Esophagus muscularis mucosa (tissue), 4 donors: ENCODE measurements around the gene MGME1. TPM values are rescaled to one million over a fixed set of nuclear protein-coding genes. Genes with fewer than 3 reads are reported as not detected.

Experiments
- DNase-seq: peaks from one replicate; pipeline ENCODE4 v3.0.0-alpha.2; 2017; ENCODE audit errors: extremely low spot score
- H3K27ac ChIP-seq, 4 donors: fragments of 200-600 bp; sonication (generic); replicated peaks in 1 of 4; 1 replicate in 3 of 4; 2 replicates in 1 of 4; pipeline ENCODE4 v1.5.1; 2016 to 2019; ENCODE audit warnings: mild to moderate bottlenecking in 1 of 4
- H3K27me3 ChIP-seq, 4 donors: fragments of 200-600 bp; sonication (generic); one replicate each; pipeline versions ENCODE4 v1.5.1 to v1.6.0; 2016 to 2019
- H3K36me3 ChIP-seq, 4 donors: fragments of 200-600 bp; sonication (generic); one replicate each; pipeline ENCODE4 v1.5.1; 2016 to 2019
- H3K4me1 ChIP-seq, 4 donors: fragments of 200-600 bp; sonication (generic); one replicate each; pipeline ENCODE4 v1.5.1; 2016 to 2019
- H3K4me3 ChIP-seq, 4 donors: fragments of 200-600 bp; sonication (generic); 1 replicate in 2 of 4; 2 replicates in 2 of 4; pipeline ENCODE4 v1.5.1; 2016 to 2019; ENCODE audit warnings: mild to moderate bottlenecking in 4 of 4, moderate library complexity in 1 of 4
- H3K9me3 ChIP-seq, 4 donors: fragments of 200-600 bp; sonication (generic); 1 replicate in 3 of 4; 2 replicates in 1 of 4; pipeline ENCODE4 v1.5.1; 2016 to 2019
- CTCF ChIP-seq, 3 experiments: fragments of 200-600 bp in 2 of 3; fragments of 450-650 bp in 1 of 3; sonication (generic) in 2 of 3; IDR thresholded peaks; one replicate each; pipeline ENCODE4 v1.5.1; 2017 to 2019; ENCODE audit warnings: antibody characterized with exemption in 3 of 3, mild to moderate bottlenecking in 2 of 3, moderate library complexity in 1 of 3
- EP300 ChIP-seq: sonication (generic); formaldehyde crosslinking; IDR thresholded peaks from one replicate; pipeline ENCODE4 v1.6.1; 2017; ENCODE audit warnings: antibody characterized with exemption
- POLR2A ChIP-seq: fragments of 450-650 bp; IDR thresholded peaks from one replicate; pipeline ENCODE4 v1.6.1; 2017; ENCODE audit warnings: antibody characterized with exemption, moderate library complexity, mild to moderate bottlenecking, low read depth
- POLR2AphosphoS5 ChIP-seq, 2 donors: sonication (generic); formaldehyde crosslinking; IDR thresholded peaks; one replicate each; pipeline ENCODE4 v1.6.1; 2017; ENCODE audit warnings: antibody characterized with exemption in 2 of 2
- WGBS: methylation state at CpG from one replicate; pipeline ENCODE4 v1.1.5; 2018; 5-methylcytosine and 5-hydroxymethylcytosine counted together
- intact Hi-C: fragments of 100-400 bp; cut with DNase I; formaldehyde crosslinking; loops from one replicate; pipeline ENCODE4 v1.15.1; 2023
- total RNA-seq, 4 donors: library from RNA; depleted of rRNA; stranded (reverse); fragments of >200 nt; gene quantifications; one replicate each; pipeline versions ENCODE4 v1.1.0 to v1.2.1, GENCODE V29; 2016

MGME1 gene
- total RNA-seq, 4 donors from 2014 or later: 5.2 to 6.5 (median 6.0) TPM

DNA sequence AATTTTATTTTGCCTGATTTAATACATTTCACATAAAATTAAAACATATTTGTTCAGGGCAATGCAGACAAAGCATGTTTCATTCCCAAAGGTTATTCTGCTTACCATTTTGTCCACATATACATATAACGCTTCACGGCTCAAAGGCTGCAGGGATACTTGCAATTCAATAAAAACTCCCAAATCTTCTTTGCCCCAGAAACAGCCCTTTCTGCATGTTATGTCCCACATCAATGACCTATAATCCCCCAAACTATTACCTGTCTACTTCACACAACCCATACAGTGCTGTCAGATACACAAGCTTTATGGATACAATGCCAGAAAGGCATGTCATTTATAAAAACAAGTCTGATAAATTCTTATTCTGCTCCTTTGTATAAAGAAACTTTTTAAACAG, 20.4 kb upstream of the MGME1 start:
- no peak for TF ChIP-seq EP300
- TF ChIP-seq CTCF (IDR thresholded peaks at IDR 0.05): no peak
- no peak for TF ChIP-seq POLR2A
- TF ChIP-seq POLR2AphosphoS5 (IDR thresholded peaks at IDR 0.05): no peak
- Histone ChIP-seq H3K27me3 (no peaks in the 10 kb centered on the region), H3K36me3 (peaks cover 65 to 100% (median 91%) of the 10 kb centered on the region in 4 donors), H3K9me3 (no peaks in the 10 kb centered on the region), H3K4me1 (peaks cover 0 to 9% (median 4%) of the 10 kb centered on the region in 4 donors), H3K27ac (no peak overlapping the region), H3K4me3 (no peak overlapping the region)
- no peak for DNase-seq
- 98% methylated on average over 2 of the region's 2 CpGs for WGBS
- intact Hi-C loops: no loop called here

GRCh38 chr20:17949899-17950298, 18.9 kb upstream of the MGME1 start:
- Histone ChIP-seq H3K27me3 (no peaks in the 10 kb centered on the region), H3K4me1 (peaks cover 0 to 9% (median 4%) of the 10 kb centered on the region in 4 donors), H3K4me3 (no peak overlapping the region), H3K27ac (no peak overlapping the region), H3K9me3 (no peaks in the 10 kb centered on the region), H3K36me3 (peaks cover 57 to 100% (median 94%) of the 10 kb centered on the region in 4 donors)
- no peak for TF ChIP-seq POLR2AphosphoS5 (IDR thresholded peaks at IDR 0.05)
- TF ChIP-seq EP300: no peak
- no peak for TF ChIP-seq POLR2A
- TF ChIP-seq CTCF (IDR thresholded peaks at IDR 0.05): no peak
- no peak for DNase-seq
- WGBS: 99% methylated on average over 4 of the region's 4 CpGs
- intact Hi-C loops: no loop called here

- no peak overlapping the region for H3K4me3 ChIP-seq
- no peaks in the 10 kb centered on the region for H3K9me3 ChIP-seq
- peaks cover 0 to 16% (median 8%) of the 10 kb centered on the region in 4 donors for H3K4me1 ChIP-seq
- WGBS: 78% methylated on average over 6 of the region's 6 CpGs
- no peak overlapping the region for H3K27ac ChIP-seq
- H3K36me3 ChIP-seq: peaks cover 51 to 100% (median 91%) of the 10 kb centered on the region in 4 donors
- no peak for DNase-seq
- no peaks in the 10 kb centered on the region for H3K27me3 ChIP-seq
- intact Hi-C loops: no loop called here
- TF ChIP-seq CTCF (IDR thresholded peaks at IDR 0.05): no peak
- no peak for TF ChIP-seq EP300
- TF ChIP-seq POLR2AphosphoS5 (IDR thresholded peaks at IDR 0.05): no peak
- no peak for TF ChIP-seq POLR2A
These were observed 18.1 kb upstream of the MGME1 start for GRCh38 chr20:17950670-17951069.

DNA sequence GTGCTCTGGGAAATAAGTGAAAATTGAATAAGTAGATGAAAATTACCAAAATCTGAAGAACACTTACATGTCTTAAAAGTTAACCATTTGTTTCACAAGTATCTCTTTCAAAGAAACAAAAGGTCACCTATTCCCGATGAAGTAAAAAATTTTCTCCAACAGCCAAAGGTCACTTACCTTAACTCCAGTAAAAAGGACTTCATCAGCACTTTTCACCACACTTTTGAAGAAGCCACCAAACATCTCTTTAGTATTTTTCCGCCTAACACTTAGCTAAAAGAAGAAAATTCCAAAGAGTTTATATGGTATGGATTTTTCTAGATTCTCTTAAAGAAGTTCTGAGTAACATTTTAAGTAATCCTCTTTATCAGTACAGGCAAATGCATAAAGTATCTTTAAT, 17.5 kb upstream of the MGME1 start:
- H3K36me3 ChIP-seq: peaks cover 44 to 100% (median 87%) of the 10 kb centered on the region in 4 donors
- no peak for DNase-seq
- 94% methylated on average over 2 of the region's 2 CpGs for WGBS
- H3K27me3 ChIP-seq: no peaks in the 10 kb centered on the region
- intact Hi-C loops: no loop called here
- no peak overlapping the region for H3K4me3 ChIP-seq
- H3K9me3 ChIP-seq: no peaks in the 10 kb centered on the region
- TF ChIP-seq CTCF (IDR thresholded peaks at IDR 0.05): no peak
- TF ChIP-seq EP300: no peak
- TF ChIP-seq POLR2A: no peak
- no peak for TF ChIP-seq POLR2AphosphoS5 (IDR thresholded peaks at IDR 0.05)
- H3K4me1 ChIP-seq: peaks cover 0 to 23% (median 14%) of the 10 kb centered on the region in 4 donors
- H3K27ac ChIP-seq: no peak overlapping the region
